Measurements from ENCODE around the gene CABLES1. TPM values are rescaled to one million over a fixed set of nuclear protein-coding genes. Genes with fewer than 3 reads are reported as not detected.

The CABLES1 gene
- total RNA-seq, 1 donor from 2014 or later = 4.2 TPM

- H3K27ac Mint-ChIP-seq = no peak overlapping the region
- peaks cover 8% of the 10 kb centered on the region for H3K27me3 Mint-ChIP-seq
- TF ChIP-seq, protein P1, sequence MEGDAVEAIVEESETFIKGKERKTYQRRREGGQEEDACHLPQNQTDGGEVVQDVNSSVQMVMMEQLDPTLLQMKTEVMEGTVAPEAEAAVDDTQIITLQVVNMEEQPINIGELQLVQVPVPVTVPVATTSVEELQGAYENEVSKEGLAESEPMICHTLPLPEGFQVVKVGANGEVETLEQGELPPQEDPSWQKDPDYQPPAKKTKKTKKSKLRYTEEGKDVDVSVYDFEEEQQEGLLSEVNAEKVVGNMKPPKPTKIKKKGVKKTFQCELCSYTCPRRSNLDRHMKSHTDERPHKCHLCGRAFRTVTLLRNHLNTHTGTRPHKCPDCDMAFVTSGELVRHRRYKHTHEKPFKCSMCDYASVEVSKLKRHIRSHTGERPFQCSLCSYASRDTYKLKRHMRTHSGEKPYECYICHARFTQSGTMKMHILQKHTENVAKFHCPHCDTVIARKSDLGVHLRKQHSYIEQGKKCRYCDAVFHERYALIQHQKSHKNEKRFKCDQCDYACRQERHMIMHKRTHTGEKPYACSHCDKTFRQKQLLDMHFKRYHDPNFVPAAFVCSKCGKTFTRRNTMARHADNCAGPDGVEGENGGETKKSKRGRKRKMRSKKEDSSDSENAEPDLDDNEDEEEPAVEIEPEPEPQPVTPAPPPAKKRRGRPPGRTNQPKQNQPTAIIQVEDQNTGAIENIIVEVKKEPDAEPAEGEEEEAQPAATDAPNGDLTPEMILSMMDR (IDR thresholded peaks at IDR 0.05; ENCODE audit: unreplicated experiment) = no peak
These were observed 32.6 kb upstream of the CABLES1 start for GRCh38 chr18:23102493-23103261.

DNA sequence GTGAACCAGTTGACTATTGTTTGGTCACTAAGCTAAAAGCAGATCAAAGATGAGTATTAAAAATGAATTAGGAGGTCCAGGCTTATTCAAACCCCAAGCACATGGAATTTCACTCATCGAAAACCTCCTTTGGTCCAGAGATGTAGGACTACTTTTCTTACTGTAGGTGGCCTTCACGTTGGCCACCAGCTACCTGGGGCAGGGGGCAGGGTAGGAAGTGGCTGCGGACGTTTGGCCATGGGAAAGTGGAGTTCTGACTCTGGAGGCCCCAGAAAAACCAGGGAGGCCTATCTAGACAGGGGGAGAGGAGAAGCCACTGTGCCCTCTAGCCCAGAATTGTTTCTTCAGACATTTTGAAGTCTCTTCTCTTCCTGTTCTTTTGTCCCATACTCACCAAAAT lies 31.8 kb upstream of the CABLES1 start:
- Mint-ChIP-seq H3K9me3 (ENCODE audit: low read depth) (no peaks in the 10 kb centered on the region), H3K27me3 (peaks cover 8% of the 10 kb centered on the region), H3K4me1 (ENCODE audit: low read depth) (peaks cover 13% of the 10 kb centered on the region), H3K36me3 (ENCODE audit: insufficient read depth) (no peaks in the 10 kb centered on the region), H3K4me3 (ENCODE audit: low read depth) (no peak overlapping the region), H3K27ac (no peak overlapping the region)
- DNase-seq (ENCODE audit: low spot score, unreplicated experiment) = no peak
- TF ChIP-seq, protein P1 (IDR thresholded peaks at IDR 0.05; ENCODE audit: unreplicated experiment) = no peak

More at GRCh38 chr18:23102493-23103261, 32.6 kb upstream of the CABLES1 start:
- Mint-ChIP-seq H3K4me3 (ENCODE audit: low read depth) (no peak overlapping the region), H3K4me1 (ENCODE audit: low read depth) (peaks cover 13% of the 10 kb centered on the region), H3K9me3 (ENCODE audit: low read depth) (no peaks in the 10 kb centered on the region), H3K36me3 (ENCODE audit: insufficient read depth) (no peaks in the 10 kb centered on the region)
- no peak for DNase-seq (ENCODE audit: low spot score, unreplicated experiment)

DNA sequence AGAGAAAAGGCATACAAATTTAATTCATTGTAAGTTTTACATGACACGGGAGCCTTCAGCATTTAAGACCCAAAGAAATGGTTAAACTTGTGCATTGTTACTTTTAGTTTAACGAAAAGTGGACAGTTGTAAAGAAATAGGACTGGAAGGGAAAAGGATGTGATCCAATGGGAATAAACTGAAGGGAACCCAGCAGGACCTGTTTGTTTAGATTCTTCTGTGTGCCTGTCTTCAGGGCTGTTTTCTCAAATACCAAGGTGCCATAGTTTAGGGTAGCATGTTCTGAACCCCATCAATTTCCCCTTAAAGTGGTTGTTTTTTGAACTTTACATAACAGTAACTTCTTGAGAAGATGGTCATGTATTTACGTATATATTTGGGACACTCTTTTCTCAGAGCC lies 30.3 kb upstream of the CABLES1 start:
- TF ChIP-seq, protein P1 (IDR thresholded peaks at IDR 0.05; ENCODE audit: unreplicated experiment) = no peak

DNA sequence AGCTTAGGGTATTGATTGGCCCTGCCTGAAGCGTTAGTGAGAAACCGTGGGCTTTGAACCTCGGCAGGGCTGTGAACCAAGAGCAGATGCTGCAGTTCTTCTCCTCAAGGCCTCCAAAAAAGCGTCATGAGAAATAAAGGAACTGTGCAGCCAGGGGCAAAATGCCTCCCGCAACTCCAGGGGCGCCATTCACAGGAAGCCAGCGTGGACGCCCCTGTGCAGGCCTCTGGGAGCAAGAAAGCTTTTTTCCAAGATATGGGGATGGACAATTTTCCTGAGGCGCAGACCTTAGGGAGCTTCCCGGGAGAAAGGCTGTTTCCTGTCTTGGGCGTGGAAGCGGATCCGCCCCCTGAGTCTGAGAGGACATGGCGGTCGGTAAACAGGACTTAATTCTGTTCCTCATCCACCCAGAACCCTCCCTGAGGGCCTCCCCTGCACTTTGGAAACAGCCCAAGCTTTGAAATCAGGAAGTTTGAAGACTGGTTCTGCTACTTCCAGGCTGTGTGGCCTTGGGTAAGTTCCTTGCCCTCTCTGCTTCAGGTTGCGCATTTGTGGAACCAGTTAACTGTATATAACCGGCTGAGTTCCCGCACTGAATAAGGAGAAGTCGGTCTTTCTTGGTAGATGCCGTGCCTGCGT lies 29.6 kb upstream of the CABLES1 start:
- no peaks in the 10 kb centered on the region for H3K9me3 Mint-ChIP-seq (ENCODE audit: low read depth)
- H3K4me3 Mint-ChIP-seq (ENCODE audit: low read depth) = no peak overlapping the region
- H3K36me3 Mint-ChIP-seq (ENCODE audit: insufficient read depth) = no peaks in the 10 kb centered on the region
- peaks cover 6% of the 10 kb centered on the region for H3K4me1 Mint-ChIP-seq (ENCODE audit: low read depth)
- peaks cover 8% of the 10 kb centered on the region for H3K27me3 Mint-ChIP-seq
- TF ChIP-seq, protein P1 (IDR thresholded peaks at IDR 0.05; ENCODE audit: unreplicated experiment) = no peak
- no peak overlapping the region for H3K27ac Mint-ChIP-seq
- DNase-seq (ENCODE audit: low spot score, unreplicated experiment) = no peak

More for the DNA sequence above, 30.3 kb upstream of the CABLES1 start:
- Mint-ChIP-seq H3K27ac (no peak overlapping the region), H3K4me3 (ENCODE audit: low read depth) (no peak overlapping the region), H3K36me3 (ENCODE audit: insufficient read depth) (no peaks in the 10 kb centered on the region), H3K4me1 (ENCODE audit: low read depth) (peaks cover 6% of the 10 kb centered on the region), H3K27me3 (peaks cover 8% of the 10 kb centered on the region), H3K9me3 (ENCODE audit: low read depth) (no peaks in the 10 kb centered on the region)
- DNase-seq (ENCODE audit: low spot score, unreplicated experiment) = no peak

GRCh38 chr18:23106575-23106974 lies 28.7 kb upstream of the CABLES1 start:
- no peak overlapping the region for H3K4me3 Mint-ChIP-seq (ENCODE audit: low read depth)

More at GRCh38 chr18:23106575-23106974, 28.7 kb upstream of the CABLES1 start:
- Mint-ChIP-seq H3K27me3 (peaks cover 8% of the 10 kb centered on the region), H3K27ac (no peak overlapping the region), H3K4me1 (ENCODE audit: low read depth) (peaks cover 6% of the 10 kb centered on the region), H3K36me3 (ENCODE audit: insufficient read depth) (no peaks in the 10 kb centered on the region), H3K9me3 (ENCODE audit: low read depth) (no peaks in the 10 kb centered on the region)
- DNase-seq (ENCODE audit: low spot score, unreplicated experiment) = no peak
- TF ChIP-seq, protein P1 (IDR thresholded peaks at IDR 0.05; ENCODE audit: unreplicated experiment) = no peak
